Activated B cell treated with CpG ODN at 0.5 μM for 24 hours (primary cell): ENCODE measurements around the gene FAM120B. TPM values are rescaled to one million over a fixed set of nuclear protein-coding genes. Genes with fewer than 3 reads are reported as not detected.
"Not testable (repeated sequence)": the region's sequence is repeated elsewhere in the genome, so short reads cannot be mapped to it uniquely, and the experiment has no call there.

Source experiments
- ATAC-seq: fragments of 200-7000 bp; cut with Tn5 transposase; one replicate; pipeline ENCODE4 v1.10.0; 2021; ENCODE audit warnings: low read depth, mild to moderate bottlenecking, moderate library complexity
- CTCF ChIA-PET: fragments of 350-600 bp; sonication (Branson Sonifier 250); formaldehyde crosslinking; loops from one replicate; lab custom pipeline; 2021; ENCODE audit warnings: antibody characterized with exemption; lab: Charles Lee
- POLR2A ChIA-PET: fragments of 350-600 bp; sonication (Branson Sonifier 250); formaldehyde crosslinking; loops from one replicate; lab custom pipeline; 2021; ENCODE audit warnings: antibody characterized with exemption; lab: Charles Lee
- DNase-seq: peaks from one replicate; pipeline ENCODE4 v3.0.0; 2022
- H3K27ac Mint-ChIP-seq: one replicate; pipeline ENCODE4 v1.8.0; 2020; ENCODE audit warnings: mixed read lengths
- H3K27me3 Mint-ChIP-seq: one replicate; pipeline ENCODE4 v1.8.0; 2021; ENCODE audit warnings: mixed read lengths
- H3K36me3 Mint-ChIP-seq: one replicate; pipeline ENCODE4 v1.8.0; 2021; ENCODE audit warnings: low read depth, mixed read lengths
- H3K4me1 Mint-ChIP-seq: one replicate; pipeline ENCODE4 v1.8.0; 2021; ENCODE audit warnings: mixed read lengths
- H3K4me3 Mint-ChIP-seq: one replicate; pipeline ENCODE4 v1.8.0; 2020; ENCODE audit warnings: mild to moderate bottlenecking, mixed read lengths
- H3K9me3 Mint-ChIP-seq: one replicate; pipeline ENCODE4 v1.8.0; 2020; ENCODE audit warnings: mixed read lengths
- CTCF ChIP-seq: fragments of 200-600 bp; IDR thresholded peaks from one replicate; pipeline ENCODE4 v1.8.0; 2022; ENCODE audit warnings: antibody characterized with exemption, mild to moderate bottlenecking
- intact Hi-C: fragments of 100-400 bp; cut with micrococcal nuclease; formaldehyde crosslinking; loops from one replicate; pipeline ENCODE4 v1.15.1; 2024
- total RNA-seq: library from RNA; stranded (reverse); gene quantifications from 2 replicates; pipeline ENCODE4 v1.2.3, GENCODE V29; 2022

FAM120B gene
- total RNA-seq, 1 donor from 2014 or later = 35.1 TPM

DNA sequence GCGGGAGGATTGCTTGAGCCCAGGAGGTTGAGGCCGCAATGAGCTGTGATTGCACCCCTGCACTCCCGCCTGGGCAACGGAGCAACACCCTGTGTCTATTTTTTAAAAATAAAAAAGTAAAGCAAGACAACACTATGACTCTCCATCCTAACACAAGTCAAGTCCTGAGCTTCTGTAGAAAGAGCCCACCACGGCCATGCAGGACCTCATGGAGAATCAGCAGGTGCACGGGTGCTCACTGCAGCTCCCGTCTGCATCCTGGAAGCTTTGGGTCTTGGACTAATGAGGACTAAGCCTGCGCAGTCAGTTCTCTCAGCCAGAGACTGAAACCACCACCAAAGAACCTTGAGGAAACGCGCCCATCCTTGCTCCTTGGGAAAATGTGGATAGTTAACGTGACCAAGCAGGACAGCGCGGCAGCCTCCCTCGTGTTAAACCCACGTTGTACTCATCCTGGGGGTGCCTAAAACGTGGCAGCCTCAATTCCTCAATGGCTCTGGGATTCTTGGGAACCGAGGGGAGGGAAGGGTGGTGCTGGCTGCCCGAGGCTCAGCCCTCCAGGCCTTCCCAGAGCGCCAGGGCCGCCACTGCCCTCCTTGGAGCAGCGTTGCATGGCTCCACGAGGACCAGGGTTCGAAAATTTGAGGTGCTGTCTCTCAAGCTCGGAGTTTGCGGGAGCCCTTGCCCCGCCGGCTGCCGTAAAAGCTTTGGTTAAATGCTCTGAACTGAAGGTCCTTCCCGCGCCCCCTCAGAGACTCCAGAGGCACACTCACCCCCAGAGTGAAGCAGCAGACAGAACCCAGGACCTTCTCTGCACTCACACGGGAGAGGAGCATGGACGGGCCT is 44.7 kb upstream of the FAM120B start:
- no peak for TF ChIP-seq CTCF
- no peaks in the 10 kb centered on the region for H3K4me1 Mint-ChIP-seq
- H3K9me3 Mint-ChIP-seq = no peaks in the 10 kb centered on the region
- DNase-seq = no peak
- intact Hi-C loops = no loop called here
- ChIA-PET POLR2A (no interaction called here), CTCF (no interaction called here)
- no peak for ATAC-seq
- H3K27me3 Mint-ChIP-seq = peaks cover 10% of the 10 kb centered on the region
- H3K36me3 Mint-ChIP-seq = no peaks in the 10 kb centered on the region
- H3K4me3 Mint-ChIP-seq = no peak overlapping the region
- H3K27ac Mint-ChIP-seq = no peak overlapping the region

DNA sequence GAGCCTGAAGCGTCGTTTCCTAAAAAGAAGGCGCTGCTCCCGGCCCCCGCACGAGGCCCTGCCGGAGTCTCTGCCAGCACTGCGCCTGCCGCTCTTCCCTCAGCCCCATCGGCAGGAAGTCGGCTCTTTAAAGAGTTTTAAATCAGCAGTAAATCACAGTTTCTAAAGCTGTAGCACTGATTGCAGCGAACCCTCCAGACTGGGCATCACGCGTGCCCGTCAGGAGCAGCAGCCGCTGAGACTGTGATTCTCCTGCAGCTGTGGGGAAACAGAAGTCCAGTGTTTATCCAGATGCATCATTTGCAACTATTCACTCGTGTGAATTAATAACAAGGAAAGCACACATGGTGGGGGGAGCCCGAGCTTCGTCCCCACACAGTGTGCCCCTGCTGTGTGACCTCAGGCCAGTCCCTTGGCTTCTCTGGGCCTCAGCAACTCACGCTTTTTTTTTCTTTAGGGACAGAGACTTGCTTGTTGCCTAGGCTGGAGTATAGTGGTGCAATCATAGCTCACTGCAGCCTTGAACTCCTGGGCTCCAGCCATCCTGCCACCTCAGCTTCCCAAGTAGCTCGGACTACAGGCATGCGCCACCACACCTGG is 44.0 kb upstream of the FAM120B start:
- Mint-ChIP-seq H3K27me3 (peaks cover 10% of the 10 kb centered on the region), H3K27ac (no peak overlapping the region), H3K4me3 (no peak overlapping the region), H3K4me1 (no peaks in the 10 kb centered on the region), H3K36me3 (no peaks in the 10 kb centered on the region), H3K9me3 (no peaks in the 10 kb centered on the region)
- ATAC-seq (no peak), DNase-seq (no peak)
- TF ChIP-seq CTCF = no peak
- ChIA-PET CTCF (no interaction called here), POLR2A (no interaction called here)
- intact Hi-C loops = no loop called here

- ATAC-seq = no peak
- no peaks in the 10 kb centered on the region for H3K36me3 Mint-ChIP-seq
- H3K9me3 Mint-ChIP-seq = no peaks in the 10 kb centered on the region
- TF ChIP-seq CTCF = no peak
- H3K27me3 Mint-ChIP-seq = peaks cover 10% of the 10 kb centered on the region
- CTCF ChIA-PET = no interaction called here
- intact Hi-C loops = no loop called here
- POLR2A ChIA-PET = no interaction called here
- H3K4me3 Mint-ChIP-seq = no peak overlapping the region
- DNase-seq = no peak
- H3K27ac Mint-ChIP-seq = no peak overlapping the region
- no peaks in the 10 kb centered on the region for H3K4me1 Mint-ChIP-seq
Measured at GRCh38 chr6:170263410-170263809, 43.1 kb upstream of the FAM120B start.

GRCh38 chr6:170264086-170264485 is 42.5 kb upstream of the FAM120B start:
- intact Hi-C loops = no loop called here
- ATAC-seq (no peak), DNase-seq (no peak)
- Mint-ChIP-seq H3K36me3 (no peaks in the 10 kb centered on the region), H3K27me3 (peaks cover 8% of the 10 kb centered on the region), H3K9me3 (no peaks in the 10 kb centered on the region), H3K4me1 (no peaks in the 10 kb centered on the region), H3K27ac (no peak overlapping the region), H3K4me3 (no peak overlapping the region)
- CTCF ChIA-PET = no interaction called here
- POLR2A ChIA-PET = no interaction called here
- no peak for TF ChIP-seq CTCF

DNA sequence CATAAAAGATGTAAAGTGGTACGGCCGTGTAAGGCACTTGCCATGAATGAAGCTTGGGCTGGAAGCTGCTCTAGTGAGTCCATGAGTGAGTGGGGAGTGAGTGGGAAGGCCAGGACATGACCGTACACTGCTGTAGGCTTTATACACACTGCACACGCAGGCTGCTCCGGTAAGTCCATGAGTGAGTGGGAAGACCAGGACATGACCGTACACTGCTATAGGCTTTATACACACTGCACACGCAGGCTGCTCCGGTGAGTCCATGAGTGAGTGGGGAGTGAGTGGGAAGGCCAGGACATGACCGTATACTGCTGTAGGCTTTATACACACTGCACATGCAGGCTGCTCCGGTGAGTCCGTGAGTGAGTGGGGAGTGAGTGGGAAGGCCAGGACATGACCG is 41.9 kb upstream of the FAM120B start:
- CTCF ChIA-PET, H3K36me3 Mint-ChIP-seq, H3K27me3 Mint-ChIP-seq, H3K4me3 Mint-ChIP-seq, intact Hi-C loops, POLR2A ChIA-PET, DNase-seq, H3K4me1 Mint-ChIP-seq, H3K9me3 Mint-ChIP-seq, ATAC-seq, H3K27ac Mint-ChIP-seq: not testable (repeated sequence)
